ENCODE data around the gene PTPRC.

DNA sequence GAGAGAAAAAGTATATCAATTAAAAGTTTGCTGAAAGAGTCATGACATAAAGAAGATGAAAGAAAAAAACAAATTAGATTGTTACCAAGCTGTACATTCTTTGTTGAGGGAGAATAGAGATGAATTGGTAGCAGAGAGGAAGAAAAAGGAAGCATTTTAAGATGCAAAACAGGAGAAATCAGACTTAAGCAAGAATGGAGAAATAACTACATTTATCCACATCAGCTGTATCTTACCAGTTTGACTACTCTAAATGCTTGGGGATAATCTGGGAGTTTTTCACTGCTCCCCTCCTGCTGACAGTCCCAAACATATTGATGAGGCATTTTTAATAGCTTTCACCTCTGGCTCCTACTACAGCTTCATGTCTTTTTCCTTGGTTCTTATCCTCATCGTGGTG, 16.8 kb upstream of the PTPRC start:
- TF ChIP-seq YY1 (IDR thresholded peaks at IDR 0.05; ENCODE audit: insufficient read depth, insufficient read length): no peak
- no peak for TF ChIP-seq ZNF274 (IDR thresholded peaks at IDR 0.05; ENCODE audit: low read depth, low read length)
- no peak for TF ChIP-seq SUZ12 (IDR thresholded peaks at IDR 0.05; ENCODE audit: extremely low read depth, insufficient read depth, insufficient read length)
